ENCODE data around the gene VAPA. TPM values are rescaled to one million over a fixed set of nuclear protein-coding genes. Genes with fewer than 3 reads are reported as not detected.

Gene VAPA
- total and polyA plus RNA-seq, 9 of the 15 experiments (the other 6 are each of a cell fraction or from before 2014, with no cell fraction given) = 219 to 902 (median 526) TPM

DNA sequence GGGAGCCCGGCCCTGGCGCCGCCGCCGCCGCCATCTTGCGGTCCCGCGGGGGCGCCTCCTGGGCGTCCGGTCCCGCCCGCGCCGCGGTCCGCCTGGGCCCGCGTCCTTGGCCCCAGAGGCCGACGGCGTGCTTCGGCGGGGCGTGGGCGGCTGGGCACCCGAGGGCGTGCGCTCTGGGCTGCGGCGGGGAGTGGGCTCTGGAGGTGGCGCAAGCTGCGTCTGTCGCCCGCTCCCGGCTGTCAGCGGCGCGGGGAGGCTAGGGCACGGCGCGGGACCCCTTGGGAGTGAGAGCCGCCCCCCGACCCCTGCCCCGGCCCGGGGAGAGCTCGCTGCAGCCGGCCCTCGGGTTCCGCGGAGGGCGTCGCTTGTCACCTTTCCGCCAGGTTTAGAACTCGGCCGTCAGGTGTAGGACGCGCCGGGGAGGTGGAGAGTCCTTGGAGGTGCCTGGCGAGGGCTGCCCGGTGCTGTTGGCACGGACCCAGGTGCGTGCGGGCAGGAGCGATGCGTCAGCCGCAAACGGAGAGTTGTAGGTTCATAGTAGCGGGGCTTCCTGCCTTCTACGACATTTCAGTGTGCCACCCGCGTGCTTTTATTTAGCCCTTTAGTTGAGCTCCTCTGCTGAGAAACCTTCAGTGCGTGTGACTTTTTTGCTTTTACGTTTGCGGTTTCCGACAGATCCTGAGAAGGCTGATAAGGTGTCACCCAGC lies 921 bp downstream of the VAPA start (continued):
- peak; percentile 75 for TF ChIP-seq POLR2AphosphoS5 (IDR thresholded peaks at IDR 0.05; ENCODE audit: control insufficient read depth, insufficient read depth, low read depth, low read length)
- TF ChIP-seq, protein P1, sequence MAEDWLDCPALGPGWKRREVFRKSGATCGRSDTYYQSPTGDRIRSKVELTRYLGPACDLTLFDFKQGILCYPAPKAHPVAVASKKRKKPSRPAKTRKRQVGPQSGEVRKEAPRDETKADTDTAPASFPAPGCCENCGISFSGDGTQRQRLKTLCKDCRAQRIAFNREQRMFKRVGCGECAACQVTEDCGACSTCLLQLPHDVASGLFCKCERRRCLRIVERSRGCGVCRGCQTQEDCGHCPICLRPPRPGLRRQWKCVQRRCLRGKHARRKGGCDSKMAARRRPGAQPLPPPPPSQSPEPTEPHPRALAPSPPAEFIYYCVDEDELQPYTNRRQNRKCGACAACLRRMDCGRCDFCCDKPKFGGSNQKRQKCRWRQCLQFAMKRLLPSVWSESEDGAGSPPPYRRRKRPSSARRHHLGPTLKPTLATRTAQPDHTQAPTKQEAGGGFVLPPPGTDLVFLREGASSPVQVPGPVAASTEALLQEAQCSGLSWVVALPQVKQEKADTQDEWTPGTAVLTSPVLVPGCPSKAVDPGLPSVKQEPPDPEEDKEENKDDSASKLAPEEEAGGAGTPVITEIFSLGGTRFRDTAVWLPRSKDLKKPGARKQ (CRISPR knock-in tag; IDR thresholded peaks at IDR 0.05) = no peak
- TF ChIP-seq, protein P2, sequence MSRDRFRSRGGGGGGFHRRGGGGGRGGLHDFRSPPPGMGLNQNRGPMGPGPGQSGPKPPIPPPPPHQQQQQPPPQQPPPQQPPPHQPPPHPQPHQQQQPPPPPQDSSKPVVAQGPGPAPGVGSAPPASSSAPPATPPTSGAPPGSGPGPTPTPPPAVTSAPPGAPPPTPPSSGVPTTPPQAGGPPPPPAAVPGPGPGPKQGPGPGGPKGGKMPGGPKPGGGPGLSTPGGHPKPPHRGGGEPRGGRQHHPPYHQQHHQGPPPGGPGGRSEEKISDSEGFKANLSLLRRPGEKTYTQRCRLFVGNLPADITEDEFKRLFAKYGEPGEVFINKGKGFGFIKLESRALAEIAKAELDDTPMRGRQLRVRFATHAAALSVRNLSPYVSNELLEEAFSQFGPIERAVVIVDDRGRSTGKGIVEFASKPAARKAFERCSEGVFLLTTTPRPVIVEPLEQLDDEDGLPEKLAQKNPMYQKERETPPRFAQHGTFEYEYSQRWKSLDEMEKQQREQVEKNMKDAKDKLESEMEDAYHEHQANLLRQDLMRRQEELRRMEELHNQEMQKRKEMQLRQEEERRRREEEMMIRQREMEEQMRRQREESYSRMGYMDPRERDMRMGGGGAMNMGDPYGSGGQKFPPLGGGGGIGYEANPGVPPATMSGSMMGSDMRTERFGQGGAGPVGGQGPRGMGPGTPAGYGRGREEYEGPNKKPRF (IDR thresholded peaks at IDR 0.05; ENCODE audit: low read depth, low read length) = no peak
- peak; percentile 40; the same call in 1 of the 2 replicates for TF ChIP-seq MXI1 (IDR thresholded peaks at IDR 0.05; ENCODE audit: low read depth, low read length)
- no peak for TF ChIP-seq IFI16 (CRISPR knock-in tag; IDR thresholded peaks at IDR 0.05)
- TF ChIP-seq SMARCA4 (IDR thresholded peaks at IDR 0.05) = peak; percentile 87
- TF ChIP-seq ATF7 (IDR thresholded peaks at IDR 0.05) = peak; percentile 48; the same call in 1 of the 2 replicates
- TF ChIP-seq, protein P3, sequence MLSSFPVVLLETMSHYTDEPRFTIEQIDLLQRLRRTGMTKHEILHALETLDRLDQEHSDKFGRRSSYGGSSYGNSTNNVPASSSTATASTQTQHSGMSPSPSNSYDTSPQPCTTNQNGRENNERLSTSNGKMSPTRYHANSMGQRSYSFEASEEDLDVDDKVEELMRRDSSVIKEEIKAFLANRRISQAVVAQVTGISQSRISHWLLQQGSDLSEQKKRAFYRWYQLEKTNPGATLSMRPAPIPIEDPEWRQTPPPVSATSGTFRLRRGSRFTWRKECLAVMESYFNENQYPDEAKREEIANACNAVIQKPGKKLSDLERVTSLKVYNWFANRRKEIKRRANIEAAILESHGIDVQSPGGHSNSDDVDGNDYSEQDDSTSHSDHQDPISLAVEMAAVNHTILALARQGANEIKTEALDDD (IDR thresholded peaks at IDR 0.05) = 0 out of 2 replicates have a peak, but pooled peaks have one; percentile 67
- TF ChIP-seq ZNF696 (CRISPR knock-in tag; conservative IDR thresholded peaks at IDR 0.05) = no peak
- TF ChIP-seq SRSF9 (IDR thresholded peaks at IDR 0.05; ENCODE audit: borderline replicate concordance, low read depth, low read length) = no peak
- peak; percentile 78 for TF ChIP-seq CTBP1 (IDR thresholded peaks at IDR 0.05; ENCODE audit: borderline replicate concordance)
- no peak for TF ChIP-seq GATAD2A (IDR thresholded peaks at IDR 0.05)
- peak; percentile 85; the same call in 1 of the 2 replicates for TF ChIP-seq TGIF2 (CRISPR knock-in tag; IDR thresholded peaks at IDR 0.05)
- peak; percentile 89 for TF ChIP-seq DPF2 (IDR thresholded peaks at IDR 0.05)
- TF ChIP-seq BRD9 (IDR thresholded peaks at IDR 0.05; ENCODE audit: low read depth, partially characterized antibody) = no peak
- no peak for TF ChIP-seq WHSC1 (IDR thresholded peaks at IDR 0.05; ENCODE audit: low read length)
- TF ChIP-seq, protein P4, sequence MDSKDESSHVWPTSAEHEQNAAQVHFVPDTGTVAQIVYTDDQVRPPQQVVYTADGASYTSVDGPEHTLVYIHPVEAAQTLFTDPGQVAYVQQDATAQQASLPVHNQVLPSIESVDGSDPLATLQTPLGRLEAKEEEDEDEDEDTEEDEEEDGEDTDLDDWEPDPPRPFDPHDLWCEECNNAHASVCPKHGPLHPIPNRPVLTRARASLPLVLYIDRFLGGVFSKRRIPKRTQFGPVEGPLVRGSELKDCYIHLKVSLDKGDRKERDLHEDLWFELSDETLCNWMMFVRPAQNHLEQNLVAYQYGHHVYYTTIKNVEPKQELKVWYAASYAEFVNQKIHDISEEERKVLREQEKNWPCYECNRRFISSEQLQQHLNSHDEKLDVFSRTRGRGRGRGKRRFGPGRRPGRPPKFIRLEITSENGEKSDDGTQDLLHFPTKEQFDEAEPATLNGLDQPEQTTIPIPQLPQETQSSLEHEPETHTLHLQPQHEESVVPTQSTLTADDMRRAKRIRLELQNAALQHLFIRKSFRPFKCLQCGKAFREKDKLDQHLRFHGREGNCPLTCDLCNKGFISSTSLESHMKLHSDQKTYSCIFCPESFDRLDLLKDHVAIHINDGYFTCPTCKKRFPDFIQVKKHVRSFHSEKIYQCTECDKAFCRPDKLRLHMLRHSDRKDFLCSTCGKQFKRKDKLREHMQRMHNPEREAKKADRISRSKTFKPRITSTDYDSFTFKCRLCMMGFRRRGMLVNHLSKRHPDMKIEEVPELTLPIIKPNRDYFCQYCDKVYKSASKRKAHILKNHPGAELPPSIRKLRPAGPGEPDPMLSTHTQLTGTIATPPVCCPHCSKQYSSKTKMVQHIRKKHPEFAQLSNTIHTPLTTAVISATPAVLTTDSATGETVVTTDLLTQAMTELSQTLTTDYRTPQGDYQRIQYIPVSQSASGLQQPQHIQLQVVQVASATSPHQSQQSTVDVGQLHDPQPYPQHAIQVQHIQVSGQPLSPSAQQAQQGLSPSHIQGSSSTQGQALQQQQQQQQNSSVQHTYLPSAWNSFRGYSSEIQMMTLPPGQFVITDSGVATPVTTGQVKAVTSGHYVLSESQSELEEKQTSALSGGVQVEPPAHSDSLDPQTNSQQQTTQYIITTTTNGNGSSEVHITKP (IDR thresholded peaks at IDR 0.05; ENCODE audit: partially characterized antibody) = no peak
- peak; percentile 69 for TF ChIP-seq TAF1 (IDR thresholded peaks at IDR 0.05; ENCODE audit: control insufficient read depth, extremely low read depth, insufficient read depth, low read length, severe bottlenecking)
- TF ChIP-seq RBBP5 (IDR thresholded peaks at IDR 0.05; ENCODE audit: borderline replicate concordance, insufficient read depth, low read length, poor library complexity, severe bottlenecking) = peak; percentile 74
- TF ChIP-seq ZNF77 (CRISPR knock-in tag; IDR thresholded peaks at IDR 0.05) = no peak
